Body of pancreas (tissue), 4 donors: Measurements from ENCODE around the gene ORC1. TPM values are rescaled to one million over a fixed set of nuclear protein-coding genes. Genes with fewer than 3 reads are reported as not detected.

Experiments used
- ATAC-seq: fragments of 150-250 bp; one replicate; pipeline ENCODE4 v1.9.1; 2016
- DNase-seq, 4 donors: peaks; one replicate each; pipeline ENCODE4 v3.0.0-alpha.2; 2019
- H3K27ac ChIP-seq, 4 donors: fragments of 200-600 bp; sonication (generic); 1 replicate in 3 of 4; 2 replicates in 1 of 4; pipeline versions ENCODE4 v1.5.1 to v1.6.1; 2016 to 2019; ENCODE audit warnings: mild to moderate bottlenecking in 1 of 4, mixed read lengths in 1 of 4, moderate library complexity in 1 of 4
- H3K27me3 ChIP-seq, 2 donors: fragments of 200-600 bp; sonication (generic); one replicate each; pipeline ENCODE4 v1.6.0; 2016; ENCODE audit warnings: mild to moderate bottlenecking in 1 of 2
- H3K36me3 ChIP-seq, 2 donors: fragments of 200-600 bp; sonication (generic); replicated peaks in 1 of 2; 2 replicates each; pipeline ENCODE4 v1.5.1; 2016; ENCODE audit warnings: low read depth in 2 of 2; ENCODE audit not compliant: insufficient read depth in 1 of 2
- H3K4me1 ChIP-seq: fragments of 200-600 bp; sonication (generic); one replicate; pipeline ENCODE4 v1.6.0; 2016
- H3K4me3 ChIP-seq, 2 donors: fragments of 200-600 bp; sonication (generic); 1 replicate in 1 of 2; 2 replicates in 1 of 2; pipeline ENCODE4 v1.5.1; 2016 to 2019
- H3K9me3 ChIP-seq, 3 donors: fragments of 200-600 bp; sonication (generic); 1 replicate in 2 of 3; 2 replicates in 1 of 3; pipeline ENCODE4 v1.5.1; 2016
- CTCF ChIP-seq, 7 experiments: fragments of 450-650 bp in 4 of 7; fragments of 200-600 bp in 3 of 7; sonication (generic) in 3 of 7; IDR thresholded peaks; one replicate each; pipeline ENCODE4 v1.5.1; 2016 to 2019; ENCODE audit warnings: antibody characterized with exemption in 7 of 7
- POLR2A ChIP-seq, 3 donors: fragments of 450-650 bp; IDR thresholded peaks; one replicate each; pipeline ENCODE4 v1.6.1; 2016; ENCODE audit warnings: antibody characterized with exemption in 3 of 3, mild to moderate bottlenecking in 2 of 3
- WGBS, 2 donors: methylation state at CpG; one replicate each; pipeline ENCODE4 v1.1.5; 2017; 5-methylcytosine and 5-hydroxymethylcytosine counted together
- intact Hi-C: fragments of 100-400 bp; cut with DNase I; formaldehyde crosslinking; loops from one replicate; pipeline ENCODE4 v1.15.1; 2023
- total RNA-seq, 2 donors: library from RNA; depleted of rRNA; stranded (reverse); fragments of >200 nt; gene quantifications; one replicate each; pipeline ENCODE4 v1.1.0, GENCODE V29; 2016

The ORC1 gene
- total RNA-seq = under 1 TPM in 1 of 2 donors, not detected in 1; 0.52 TPM

- Histone ChIP-seq H3K27me3 (no peaks in the 10 kb centered on the region), H3K9me3 (no peaks in the 10 kb centered on the region), H3K4me1 (peaks cover 21% of the 10 kb centered on the region), H3K4me3 (peak within 1 kb of the TSS; percentile 59 to 68), H3K36me3 (peaks cover 0 to 4% of the 10 kb centered on the region in 2 donors), H3K27ac (peak within 1 kb of the TSS; percentile 56 to 97 (median 84))
- DNase-seq = peak; percentile 98 to 100 (median 98)
- TF ChIP-seq CTCF (IDR thresholded peaks at IDR 0.05) = peak; percentile 23 to 83 (median 51)
- TF ChIP-seq POLR2A (IDR thresholded peaks at IDR 0.05) = peak in 2 of 3 donors; percentile 70 to 79
- WGBS, 2 donors = 0% methylated on average over 42 to 57 of the region's 57 CpGs
- intact Hi-C loops = no loop called here
- peak; percentile 100 for ATAC-seq
Observed at GRCh38 chr1:52404116-52404974, at the start of gene ORC1, which contains the start of gene PRPF38A. Gene ORC1, minus strand, starts transcription at chr1:52404423. Its CDS starts 2,200 bp downstream, at chr1:52402223. Gene PRPF38A, plus strand, starts transcription at chr1:52404602. Its CDS starts 148 bp downstream, at chr1:52404750.

GRCh38 chr1:52444463-52444862 lies 40.2 kb upstream of the ORC1 start:
- TF ChIP-seq CTCF (IDR thresholded peaks at IDR 0.05) (no peak), POLR2A (IDR thresholded peaks at IDR 0.05) (no peak)
- Histone ChIP-seq H3K36me3 (peaks cover 0 to 5% of the 10 kb centered on the region in 2 donors), H3K27ac (no peak overlapping the region), H3K4me1 (no peaks in the 10 kb centered on the region), H3K4me3 (no peak overlapping the region), H3K9me3 (no peaks in the 10 kb centered on the region), H3K27me3 (no peaks in the 10 kb centered on the region)
- intact Hi-C loops = no loop called here
- DNase-seq (no peak), ATAC-seq (no peak)
- 82 to 88% methylated on average over 2 of the region's 2 CpGs for WGBS, 2 donors

GRCh38 chr1:52439976-52440375 lies 35.8 kb upstream of the ORC1 start:
- intact Hi-C loops = no loop called here
- Histone ChIP-seq H3K27me3 (no peaks in the 10 kb centered on the region), H3K27ac (no peak overlapping the region), H3K4me3 (no peak overlapping the region), H3K9me3 (no peaks in the 10 kb centered on the region), H3K4me1 (no peaks in the 10 kb centered on the region), H3K36me3 (peaks cover 0 to 9% of the 10 kb centered on the region in 2 donors)
- DNase-seq (no peak), ATAC-seq (no peak)
- WGBS, 2 donors = 84 to 92% methylated on average over 4 of the region's 4 CpGs
- TF ChIP-seq CTCF (IDR thresholded peaks at IDR 0.05) = no peak

- no peaks in the 10 kb centered on the region for H3K4me1 ChIP-seq
- TF ChIP-seq POLR2A (IDR thresholded peaks at IDR 0.05) (no peak), CTCF (IDR thresholded peaks at IDR 0.05) (no peak)
- DNase-seq = no peak
- intact Hi-C loops = no loop called here
- peaks cover 0 to 17% of the 10 kb centered on the region in 2 donors for H3K36me3 ChIP-seq
- no peaks in the 10 kb centered on the region for H3K9me3 ChIP-seq
- no peak for ATAC-seq
- no peak overlapping the region for H3K4me3 ChIP-seq
- no peak overlapping the region for H3K27ac ChIP-seq
- WGBS, 2 donors = 79 to 80% methylated on average over 7 of the region's 7 CpGs
- no peaks in the 10 kb centered on the region for H3K27me3 ChIP-seq
Observed at GRCh38 chr1:52436817-52437216, 32.6 kb upstream of the ORC1 start.
